IMR-90 (cell line): ENCODE data around the gene PPRC1. TPM values are rescaled to one million over a fixed set of nuclear protein-coding genes. Genes with fewer than 3 reads are reported as not detected.

ENCODE experiments used
- ATAC-seq: fragments of 200-7000 bp; cut with Tn5 transposase; 2 replicates; pipeline ENCODE4 v1.9.1; 2020; ENCODE audit warnings: low read depth, mild to moderate bottlenecking, moderate library complexity
- BruUV-seq: library from RNA; stranded (reverse); fragments of 400-500 nt; replicated peaks from 2 replicates; lab custom pipeline; 2021; lab: Mats Ljungman, UMichigan
- CTCF ChIA-PET: fragments of 300-600 bp; formaldehyde crosslinking; extraction: SDS; loops from one replicate; lab custom pipeline; 2021; ENCODE audit warnings: antibody characterized with exemption; lab: Yijun Ruan, JAX
- POLR2A ChIA-PET: fragments of 300-600 bp; sonication (Branson Sonifier 250); formaldehyde crosslinking; loops from one replicate; lab custom pipeline; 2022; ENCODE audit warnings: antibody characterized with exemption; ENCODE audit not compliant: unreplicated experiment; lab: Charles Lee
- DNase-seq: peaks from one replicate; pipeline ENCODE4 v3.0.0; 2013
- H2AFZ ChIP-seq: replicated peaks from 2 replicates; pipeline ENCODE3; 2013; ENCODE audit warnings: low read length, mild to moderate bottlenecking; ENCODE audit not compliant: poor library complexity
- H2AK5ac ChIP-seq: 2 replicates; pipeline ENCODE4 v1.6.1; 2013; ENCODE audit warnings: low read depth, low read length, inconsistent platforms
- H2AK9ac ChIP-seq: replicated peaks from 2 replicates; pipeline ENCODE3; 2013; ENCODE audit warnings: mild to moderate bottlenecking, low read depth, low read length, moderate library complexity; ENCODE audit not compliant: poor library complexity
- H2BK120ac ChIP-seq: 2 replicates; pipeline ENCODE4 v1.6.1; 2013; ENCODE audit warnings: low read depth, low read length, inconsistent platforms
- H2BK15ac ChIP-seq: 3 replicates; pipeline ENCODE4 v1.6.1; 2013; ENCODE audit warnings: low read depth, low read length, inconsistent platforms
- H2BK20ac ChIP-seq: 2 replicates; pipeline ENCODE4 v1.6.1; 2013; ENCODE audit warnings: low read depth, mild to moderate bottlenecking, inconsistent platforms, low read length, moderate library complexity
- H2BK5ac ChIP-seq: 2 replicates; pipeline ENCODE4 v1.6.1; 2013; ENCODE audit warnings: mild to moderate bottlenecking, low read depth, low read length, inconsistent platforms; ENCODE audit not compliant: poor library complexity, severe bottlenecking
- H3K14ac ChIP-seq: replicated peaks from 2 replicates; pipeline ENCODE4 v1.6.1; 2013; ENCODE audit warnings: low read depth, low read length, inconsistent platforms
- H3K18ac ChIP-seq: 2 replicates; pipeline ENCODE4 v1.6.1; 2013; ENCODE audit warnings: low read depth, low read length, control low read depth
- H3K23ac ChIP-seq: 2 replicates; pipeline ENCODE4 v1.6.1; 2013; ENCODE audit warnings: low read depth, low read length, inconsistent platforms
- H3K27ac ChIP-seq: 2 replicates; pipeline ENCODE4 v1.5.1; 2013; ENCODE audit warnings: mild to moderate bottlenecking, control low read depth, low read length; ENCODE audit not compliant: insufficient read depth
- H3K27me3 ChIP-seq: 2 replicates; pipeline ENCODE4 v1.6.1; 2013; ENCODE audit warnings: low read length; ENCODE audit not compliant: control insufficient read depth, insufficient read depth
- H3K36me3 ChIP-seq: 2 replicates; pipeline ENCODE4 v1.6.1; 2013; ENCODE audit warnings: low read length, mixed read lengths; ENCODE audit not compliant: control insufficient read depth, insufficient read depth
- H3K4ac ChIP-seq: 2 replicates; pipeline ENCODE4 v1.6.1; 2013; ENCODE audit warnings: low read depth, low read length, inconsistent platforms
- H3K4me1 ChIP-seq: 2 replicates; pipeline ENCODE4 v1.6.1; 2013; ENCODE audit warnings: low read length, mixed read lengths; ENCODE audit not compliant: control insufficient read depth, insufficient read depth
- H3K4me2 ChIP-seq: 2 replicates; pipeline ENCODE4 v1.6.1; 2013; ENCODE audit warnings: low read depth, mild to moderate bottlenecking, control low read depth, low read length, moderate library complexity
- H3K4me3 ChIP-seq: 2 replicates; pipeline ENCODE4 v1.5.1; 2013; ENCODE audit warnings: low read depth, mild to moderate bottlenecking, control low read depth, low read length, moderate library complexity; ENCODE audit not compliant: insufficient read depth
- H3K56ac ChIP-seq: 2 replicates; pipeline ENCODE4 v1.6.1; 2013; ENCODE audit warnings: low read length, inconsistent platforms; ENCODE audit not compliant: insufficient read depth; ENCODE audit errors: extremely low read depth
- H3K79me1 ChIP-seq, 2 experiments: 2 replicates each; pipeline ENCODE4 v1.6.1; 2013; ENCODE audit warnings: low read length in 2 of 2, inconsistent platforms in 1 of 2, low read depth in 1 of 2
- H3K9ac ChIP-seq: 2 replicates; pipeline ENCODE4 v1.6.1; 2013; ENCODE audit warnings: low read depth, low read length, control low read depth
- H3K9me1 ChIP-seq: 2 replicates; pipeline ENCODE4 v1.6.1; 2013; ENCODE audit warnings: low read length, inconsistent platforms; ENCODE audit not compliant: insufficient read depth
- H3K9me3 ChIP-seq: 2 replicates; pipeline ENCODE4 v1.6.1; 2013; ENCODE audit warnings: low read length; ENCODE audit not compliant: control insufficient read depth, insufficient read depth
- H4K20me1 ChIP-seq: 2 replicates; pipeline ENCODE4 v1.6.1; 2013; ENCODE audit warnings: low read length, inconsistent platforms; ENCODE audit not compliant: insufficient read depth
- H4K5ac ChIP-seq: 2 replicates; pipeline ENCODE4 v1.6.1; 2013; ENCODE audit warnings: mild to moderate bottlenecking, low read depth, low read length, control low read depth
- H4K8ac ChIP-seq, 2 experiments: 2 replicates each; pipeline ENCODE4 v1.6.1; 2013; ENCODE audit warnings: low read depth in 2 of 2, low read length in 2 of 2, control low read depth in 1 of 2, inconsistent platforms in 1 of 2
- H4K91ac ChIP-seq: 2 replicates; pipeline ENCODE4 v1.6.1; 2013; ENCODE audit warnings: low read depth, low read length, inconsistent platforms; ENCODE audit not compliant: insufficient read depth
- FOS ChIP-seq: fragments of 150-350 bp; IDR thresholded peaks from 2 replicates; pipeline ENCODE4 v1.6.1; 2016; ENCODE audit warnings: low read depth, low read length
- WGBS, 2 experiments: methylation state at CpG; one replicate each; pipeline versions ENCODE4 v1.1.5 to v1.1.7; 2013; ENCODE audit warnings: missing lambda C conversion rate in 2 of 2; ENCODE audit not compliant: insufficient read length in 1 of 2; ENCODE audit errors: extremely low coverage in 2 of 2; 5-methylcytosine and 5-hydroxymethylcytosine counted together
- dilution Hi-C: fragments of 300-500 bp; cut with HindIII; formaldehyde crosslinking; loops from one replicate; pipeline ENCODE4 v1.14.3; 2018; ENCODE audit warnings: low sequenced_read_pairs; ENCODE audit not compliant: unreplicated experiment
- in situ Hi-C: fragments of 300-500 bp; cut with MboI; formaldehyde crosslinking; loops from 3 replicates; pipeline ENCODE4 v1.14.3; 2019; ENCODE audit warnings: low sequenced_read_pairs, inconsistent platforms, mixed read lengths
- intact Hi-C: fragments of 100-400 bp; cut with micrococcal nuclease; formaldehyde crosslinking; loops from 2 replicates; pipeline ENCODE4 v1.10.0; 2022
- polyA plus RNA-seq, 3 experiments: library from polyadenylated mRNA; depleted of rRNA; stranded (reverse); fragments of >200 nt; gene quantifications; 2 replicates each; pipeline ENCODE4 v1.2.3, GENCODE V29; 2012; ENCODE audit warnings: low replicate concordance in 1 of 3
- total RNA-seq: library from RNA; depleted of rRNA; stranded (reverse); fragments of >200 nt; gene quantifications from 2 replicates; pipeline ENCODE4 v1.2.3, GENCODE V29; 2012
- TF ChIP-seq, protein P1 (sequence below): fragments of 150-350 bp; IDR thresholded peaks from 2 replicates; pipeline ENCODE4 v1.6.1; 2016; ENCODE audit warnings: low read depth, mild to moderate bottlenecking, low read length, moderate library complexity, borderline replicate concordance

The PPRC1 gene
- total and polyA plus RNA-seq, 2 of the 4 experiments (the other 2 are of a cell fraction): 11.8 to 38.7 TPM

DNA sequence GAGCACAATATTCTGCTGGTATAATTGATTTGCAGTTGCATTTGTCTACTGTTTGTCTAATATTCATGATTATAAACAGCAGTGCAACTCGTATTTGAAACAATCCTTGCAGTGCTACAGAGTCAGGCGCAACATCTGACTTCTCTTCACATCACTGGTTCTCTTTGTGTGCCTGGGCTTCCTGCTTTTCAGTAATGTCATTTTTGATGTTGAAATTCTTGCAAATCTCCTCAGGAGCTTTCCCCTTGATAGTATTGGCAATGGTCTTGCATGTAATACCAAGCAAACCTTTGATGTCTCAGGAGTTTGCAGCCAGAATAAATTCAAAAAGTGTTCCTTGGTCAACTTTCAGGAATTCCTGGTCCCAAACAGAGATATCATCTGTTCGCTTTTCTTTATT is 47.5 kb upstream of the PPRC1 start:
- BruUV-seq: no TSS peak
- no peaks in the 10 kb centered on the region for H3K9me3 ChIP-seq
- H3K9me1 ChIP-seq: no peaks in the 10 kb centered on the region; the same call in 1 of the 2 replicates
- H3K9ac ChIP-seq: no peak overlapping the region
- H2BK5ac ChIP-seq: no peak overlapping the region
- no peak overlapping the region for H3K14ac ChIP-seq
- no peak overlapping the region for H2AFZ ChIP-seq
- H4K8ac ChIP-seq: no peak overlapping the region
- DNase-seq (no peak), ATAC-seq (no peak)
- no peak overlapping the region for H3K56ac ChIP-seq
- no peaks in the 10 kb centered on the region for H4K20me1 ChIP-seq
- no peak overlapping the region for H2BK120ac ChIP-seq
- H3K27ac ChIP-seq: no peak overlapping the region
- H2BK20ac ChIP-seq: no peak overlapping the region
- ChIA-PET POLR2A (no interaction called here), CTCF (no interaction called here)
- in situ Hi-C loops: no loop called here
- no peaks in the 10 kb centered on the region for H3K79me1 ChIP-seq
- H3K4me1 ChIP-seq: no peaks in the 10 kb centered on the region
- no peak overlapping the region for H2AK5ac ChIP-seq
- H2AK9ac ChIP-seq: no peak overlapping the region
- WGBS, 2 experiments: no CpG with 5 or more reads among the region's 3 CpGs
- no peak overlapping the region for H3K23ac ChIP-seq
- no peak for TF ChIP-seq FOS
- TF ChIP-seq, protein P1, sequence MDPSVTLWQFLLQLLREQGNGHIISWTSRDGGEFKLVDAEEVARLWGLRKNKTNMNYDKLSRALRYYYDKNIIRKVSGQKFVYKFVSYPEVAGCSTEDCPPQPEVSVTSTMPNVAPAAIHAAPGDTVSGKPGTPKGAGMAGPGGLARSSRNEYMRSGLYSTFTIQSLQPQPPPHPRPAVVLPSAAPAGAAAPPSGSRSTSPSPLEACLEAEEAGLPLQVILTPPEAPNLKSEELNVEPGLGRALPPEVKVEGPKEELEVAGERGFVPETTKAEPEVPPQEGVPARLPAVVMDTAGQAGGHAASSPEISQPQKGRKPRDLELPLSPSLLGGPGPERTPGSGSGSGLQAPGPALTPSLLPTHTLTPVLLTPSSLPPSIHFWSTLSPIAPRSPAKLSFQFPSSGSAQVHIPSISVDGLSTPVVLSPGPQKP: no peak
- no peak overlapping the region for H3K4me3 ChIP-seq
- intact Hi-C loops: no loop called here
- H3K4ac ChIP-seq: no peak overlapping the region
- H3K18ac ChIP-seq: no peak overlapping the region
- H3K27me3 ChIP-seq: no peaks in the 10 kb centered on the region
- H4K91ac ChIP-seq: no peak overlapping the region
- dilution Hi-C loops: no loop called here
- H4K5ac ChIP-seq: no peak overlapping the region
- no peak overlapping the region for H2BK15ac ChIP-seq
- no peak overlapping the region for H3K4me2 ChIP-seq
- peaks cover 3% of the 10 kb centered on the region; the same call in 1 of the 2 replicates for H3K36me3 ChIP-seq
